Activated naive CD8-positive, alpha-beta T cell treated with anti-CD3 and anti-CD28 coated beads for 36 hours (primary cell): ENCODE data around the gene LYPD1. TPM values are rescaled to one million over a fixed set of nuclear protein-coding genes. Genes with fewer than 3 reads are reported as not detected.
A peak's percentile ranks its signal among the peaks of the same experiment; 100 is the strongest.

Experiments used
- DNase-seq: peaks from one replicate; pipeline ENCODE4 v3.0.0; 2021
- H3K27ac Mint-ChIP-seq: one replicate; pipeline ENCODE4 v1.8.0; 2022; ENCODE audit warnings: mild to moderate bottlenecking, moderate library complexity, mixed read lengths
- H3K27me3 Mint-ChIP-seq: one replicate; pipeline ENCODE4 v1.8.0; 2022; ENCODE audit warnings: mild to moderate bottlenecking, mixed read lengths
- H3K36me3 Mint-ChIP-seq: one replicate; pipeline ENCODE4 v1.8.0; 2021; ENCODE audit warnings: mild to moderate bottlenecking, mixed read lengths
- H3K4me1 Mint-ChIP-seq: one replicate; pipeline ENCODE4 v1.8.0; 2021; ENCODE audit warnings: mixed read lengths
- H3K4me3 Mint-ChIP-seq: one replicate; pipeline ENCODE4 v1.8.0; 2022; ENCODE audit warnings: mild to moderate bottlenecking, moderate library complexity, mixed read lengths
- H3K9me3 Mint-ChIP-seq: one replicate; pipeline ENCODE4 v1.8.0; 2022; ENCODE audit warnings: mixed read lengths
- total RNA-seq, 2 experiments: library from RNA; stranded (reverse); gene quantifications; one replicate each; pipeline ENCODE4 v1.2.3, GENCODE V29; 2021

Gene LYPD1
- total RNA-seq, 2 experiments from 2014 or later = not detected

DNA sequence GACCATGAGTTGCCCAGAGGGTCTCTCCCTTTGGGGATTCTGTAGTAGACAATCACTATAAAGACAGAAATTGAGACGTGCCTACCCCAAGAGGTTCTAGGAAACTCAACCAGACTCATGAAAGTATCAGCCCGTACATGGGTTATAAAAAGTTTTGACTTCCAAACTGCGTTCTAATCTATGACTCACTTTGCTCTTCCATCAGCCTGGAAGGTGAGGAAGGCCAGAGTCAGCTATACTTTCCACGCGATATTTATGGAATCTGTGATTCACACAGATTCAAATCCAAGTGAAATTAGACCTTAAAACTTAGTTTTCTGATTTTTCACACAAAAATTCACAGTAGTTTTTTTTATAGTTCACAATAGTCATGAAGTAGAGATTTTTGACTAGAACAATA, 7.7 kb upstream of the LYPD1 start:
- H3K27ac Mint-ChIP-seq = no peak overlapping the region
- H3K27me3 Mint-ChIP-seq = peaks cover 28% of the 10 kb centered on the region
- H3K4me1 Mint-ChIP-seq = no peaks in the 10 kb centered on the region
- no peak for DNase-seq
- H3K4me3 Mint-ChIP-seq = no peak overlapping the region
- H3K36me3 Mint-ChIP-seq = no peaks in the 10 kb centered on the region
- H3K9me3 Mint-ChIP-seq = no peaks in the 10 kb centered on the region

DNA sequence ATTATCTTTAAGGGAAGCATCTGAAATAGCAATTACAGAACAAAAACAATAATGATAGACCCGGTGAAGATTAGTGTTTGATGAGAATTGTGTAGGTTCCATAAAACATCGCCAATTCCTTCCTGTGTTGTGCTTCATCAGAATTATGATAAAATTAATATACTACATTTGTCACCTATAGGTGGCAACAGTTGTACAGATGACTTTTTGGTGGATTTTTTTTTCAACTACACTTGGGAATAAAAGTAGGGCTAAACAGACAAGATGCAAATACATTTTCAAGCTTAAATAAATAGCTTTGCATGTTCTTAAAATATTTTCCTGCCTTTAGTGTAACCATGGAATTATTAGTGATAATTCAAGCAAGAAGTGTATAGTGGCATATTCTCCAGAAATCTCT, 7.0 kb upstream of the LYPD1 start:
- no peaks in the 10 kb centered on the region for H3K36me3 Mint-ChIP-seq
- H3K27ac Mint-ChIP-seq = no peak overlapping the region
- H3K9me3 Mint-ChIP-seq = no peaks in the 10 kb centered on the region
- H3K4me1 Mint-ChIP-seq = no peaks in the 10 kb centered on the region
- no peak overlapping the region for H3K4me3 Mint-ChIP-seq
- no peak for DNase-seq
- H3K27me3 Mint-ChIP-seq = peaks cover 35% of the 10 kb centered on the region

DNA sequence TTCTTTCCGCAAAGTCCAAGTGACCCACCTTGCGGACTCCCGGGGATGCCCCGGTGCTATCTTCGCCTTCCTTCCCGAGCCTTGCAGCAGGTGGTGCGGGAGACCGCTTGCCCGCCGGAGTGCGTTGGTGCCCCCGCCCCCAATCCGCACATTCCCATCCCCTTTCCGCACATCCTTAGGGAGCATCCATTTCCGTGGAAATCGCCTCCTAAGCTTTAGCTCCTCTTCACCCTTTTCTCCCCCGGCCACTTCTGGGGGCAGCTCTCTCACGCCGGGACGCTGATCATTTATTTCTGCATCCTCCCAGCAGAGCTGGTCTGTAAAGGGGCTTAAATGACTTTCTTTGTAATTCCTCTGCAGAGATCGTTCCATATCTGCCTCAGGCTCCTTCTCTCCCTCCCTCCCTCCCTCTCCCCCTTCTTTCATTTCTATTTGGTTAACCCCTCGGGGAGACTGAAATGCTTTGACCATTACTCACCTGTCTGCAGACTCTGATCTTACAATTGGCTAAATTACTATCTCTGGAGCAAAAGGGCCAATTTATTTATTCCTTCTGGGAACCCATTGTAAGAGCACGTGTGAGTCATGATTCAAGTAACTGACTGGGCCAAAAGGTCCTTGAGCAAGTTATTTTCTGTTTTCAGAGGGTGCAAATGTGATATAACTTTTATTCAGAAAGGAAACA, 1.3 kb upstream of the LYPD1 start:
- Mint-ChIP-seq H3K9me3 (no peaks in the 10 kb centered on the region), H3K27me3 (peaks cover 71% of the 10 kb centered on the region), H3K27ac (no peak overlapping the region), H3K36me3 (peaks cover 3% of the 10 kb centered on the region), H3K4me3 (no peak overlapping the region), H3K4me1 (no peaks in the 10 kb centered on the region)
- no peak for DNase-seq

DNA sequence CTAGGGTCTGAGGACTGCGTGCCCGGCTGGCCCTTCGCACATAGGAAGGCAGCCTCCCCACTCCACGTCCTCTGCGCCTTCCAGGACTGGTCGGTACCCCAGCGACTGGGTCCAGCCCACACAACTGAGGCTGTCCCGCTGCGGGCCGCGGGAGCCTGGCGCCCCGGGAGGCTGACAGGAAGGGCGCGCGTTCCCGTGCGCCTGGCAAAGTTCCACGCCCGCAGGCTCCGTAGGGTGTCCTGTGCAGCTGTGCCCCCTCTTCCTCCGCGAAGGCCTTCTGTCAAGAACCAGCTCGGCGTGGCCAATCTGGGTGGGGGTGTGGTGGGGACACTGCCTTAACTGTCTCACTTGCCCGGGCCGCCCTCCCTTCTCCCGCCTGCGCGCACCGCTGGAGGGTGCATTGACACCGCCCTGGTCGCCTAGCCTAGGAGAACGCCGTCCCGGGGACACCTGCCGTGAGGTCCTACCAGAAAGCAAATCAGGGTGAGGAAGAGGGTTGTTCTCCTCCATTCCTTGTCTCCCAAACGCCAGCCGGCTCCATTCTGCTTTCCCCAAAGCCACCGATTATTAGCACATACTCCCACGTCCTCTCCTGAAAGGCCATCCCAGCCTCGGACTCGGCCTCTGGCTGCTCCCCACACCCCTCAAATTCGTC, 618 bp upstream of the LYPD1 start:
- H3K36me3 Mint-ChIP-seq = peaks cover 3% of the 10 kb centered on the region
- DNase-seq = peak; percentile 0
- H3K27ac Mint-ChIP-seq = no peak overlapping the region
- no peaks in the 10 kb centered on the region for H3K4me1 Mint-ChIP-seq
- peaks cover 71% of the 10 kb centered on the region for H3K27me3 Mint-ChIP-seq
- H3K9me3 Mint-ChIP-seq = no peaks in the 10 kb centered on the region
- H3K4me3 Mint-ChIP-seq = no peak overlapping the region

DNA sequence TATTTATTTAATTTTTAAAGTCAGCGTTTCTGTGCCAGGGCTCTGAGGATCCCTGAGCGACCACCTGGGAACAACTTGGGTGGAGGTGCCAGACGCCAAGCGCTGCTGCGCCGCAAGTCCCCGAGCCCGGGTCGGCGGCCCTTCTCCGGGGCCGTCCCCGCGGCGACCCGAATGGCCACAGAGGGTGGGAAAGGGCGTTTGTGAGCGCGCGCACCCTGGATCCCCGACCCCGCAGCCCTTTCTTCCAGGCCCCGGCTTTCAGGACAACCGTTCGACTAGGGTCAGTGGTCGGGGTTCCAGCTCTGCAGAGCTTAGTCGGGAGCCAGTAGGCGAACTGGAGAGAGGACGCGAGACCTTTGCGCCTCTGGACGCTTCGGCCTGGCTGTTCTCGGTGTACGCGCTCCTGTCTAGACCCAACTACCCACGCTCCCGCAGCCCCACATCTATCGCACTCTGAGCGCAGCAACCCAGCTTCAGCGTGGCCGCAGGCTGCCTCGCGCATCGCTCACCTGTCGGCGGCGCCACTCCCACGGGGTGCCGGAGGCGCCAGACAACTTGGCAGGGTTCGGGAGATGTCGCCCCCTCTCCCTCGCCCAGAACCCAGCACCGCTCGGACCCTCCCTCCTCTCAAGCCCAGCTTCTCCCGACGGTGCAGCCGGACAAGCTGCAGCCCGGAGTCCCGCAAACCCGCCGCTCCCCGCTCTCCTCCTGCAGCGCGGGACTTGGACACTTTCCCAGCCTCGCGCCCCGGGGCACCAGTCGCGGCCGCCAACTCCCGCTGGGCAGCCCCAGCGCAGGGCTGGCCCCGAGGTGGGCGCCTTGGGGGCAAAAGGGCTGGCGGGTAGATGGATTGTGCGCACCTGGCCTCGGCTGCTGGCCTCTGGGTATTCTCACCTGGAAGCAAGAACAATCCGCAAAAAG, 758 bp downstream of the LYPD1 start:
- no peak overlapping the region for H3K27ac Mint-ChIP-seq
- no peaks in the 10 kb centered on the region for H3K9me3 Mint-ChIP-seq
- H3K36me3 Mint-ChIP-seq = peaks cover 3% of the 10 kb centered on the region
- DNase-seq = peak; percentile 1
- H3K4me1 Mint-ChIP-seq = no peaks in the 10 kb centered on the region
- H3K4me3 Mint-ChIP-seq = no peak overlapping the region
- peaks cover 62% of the 10 kb centered on the region for H3K27me3 Mint-ChIP-seq

DNA sequence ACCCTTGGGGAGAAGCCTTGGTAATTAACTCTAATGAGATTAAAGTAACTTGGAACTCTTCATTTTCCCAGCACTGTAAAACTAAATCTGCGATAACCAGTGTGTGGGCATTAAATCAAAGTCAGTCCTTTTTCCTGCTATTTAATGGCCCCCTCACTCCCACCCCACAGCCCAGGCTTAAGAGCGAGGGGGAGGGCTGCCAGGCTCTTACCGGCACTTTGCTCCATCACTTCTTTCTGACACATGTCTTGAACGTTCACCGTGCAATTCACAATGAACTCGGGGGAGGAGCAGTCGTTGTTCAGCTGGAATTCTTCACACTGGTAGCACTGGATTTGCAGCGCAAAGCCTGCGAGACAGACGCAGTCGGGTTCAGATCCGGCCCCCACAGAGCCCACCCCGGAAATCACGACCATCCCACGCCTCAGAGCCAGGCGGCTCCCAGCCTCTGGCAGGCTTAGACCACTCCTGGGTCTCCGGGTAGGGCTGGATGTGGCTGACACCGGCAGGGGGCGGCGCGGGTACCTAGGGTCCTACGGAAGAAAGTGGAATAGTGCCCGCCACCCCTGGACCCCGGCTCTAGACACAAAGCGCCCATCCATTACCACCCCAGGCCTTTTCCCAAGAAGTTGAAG, 1.7 kb downstream of the LYPD1 start:
- DNase-seq = no peak
- Mint-ChIP-seq H3K27me3 (peaks cover 56% of the 10 kb centered on the region), H3K4me3 (no peak overlapping the region), H3K4me1 (no peaks in the 10 kb centered on the region), H3K27ac (no peak overlapping the region), H3K36me3 (peaks cover 3% of the 10 kb centered on the region), H3K9me3 (no peaks in the 10 kb centered on the region)

DNA sequence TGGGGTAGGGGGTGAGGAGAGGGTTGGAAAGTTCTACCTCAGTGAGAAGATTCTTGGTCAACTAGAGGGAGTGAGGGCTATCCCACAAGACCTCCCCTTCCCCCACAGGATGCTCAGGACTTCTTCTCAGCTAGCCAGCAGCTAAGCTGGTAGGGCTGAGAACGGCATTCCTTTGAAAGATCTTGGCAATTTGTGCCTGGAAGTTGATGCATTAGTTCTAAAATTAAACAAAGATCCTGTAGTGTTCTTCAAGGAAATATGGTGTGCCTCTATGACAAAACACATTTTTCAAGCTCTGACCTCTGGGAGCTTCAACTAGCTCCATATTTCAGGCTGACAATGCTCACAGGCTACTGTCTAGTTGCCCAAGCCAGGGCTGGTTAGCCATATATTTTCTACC, 2.3 kb downstream of the LYPD1 start:
- no peaks in the 10 kb centered on the region for H3K9me3 Mint-ChIP-seq
- no peak overlapping the region for H3K4me3 Mint-ChIP-seq
- no peaks in the 10 kb centered on the region for H3K4me1 Mint-ChIP-seq
- no peak for DNase-seq
- H3K27me3 Mint-ChIP-seq = peaks cover 51% of the 10 kb centered on the region
- H3K27ac Mint-ChIP-seq = no peak overlapping the region
- H3K36me3 Mint-ChIP-seq = peaks cover 3% of the 10 kb centered on the region

DNA sequence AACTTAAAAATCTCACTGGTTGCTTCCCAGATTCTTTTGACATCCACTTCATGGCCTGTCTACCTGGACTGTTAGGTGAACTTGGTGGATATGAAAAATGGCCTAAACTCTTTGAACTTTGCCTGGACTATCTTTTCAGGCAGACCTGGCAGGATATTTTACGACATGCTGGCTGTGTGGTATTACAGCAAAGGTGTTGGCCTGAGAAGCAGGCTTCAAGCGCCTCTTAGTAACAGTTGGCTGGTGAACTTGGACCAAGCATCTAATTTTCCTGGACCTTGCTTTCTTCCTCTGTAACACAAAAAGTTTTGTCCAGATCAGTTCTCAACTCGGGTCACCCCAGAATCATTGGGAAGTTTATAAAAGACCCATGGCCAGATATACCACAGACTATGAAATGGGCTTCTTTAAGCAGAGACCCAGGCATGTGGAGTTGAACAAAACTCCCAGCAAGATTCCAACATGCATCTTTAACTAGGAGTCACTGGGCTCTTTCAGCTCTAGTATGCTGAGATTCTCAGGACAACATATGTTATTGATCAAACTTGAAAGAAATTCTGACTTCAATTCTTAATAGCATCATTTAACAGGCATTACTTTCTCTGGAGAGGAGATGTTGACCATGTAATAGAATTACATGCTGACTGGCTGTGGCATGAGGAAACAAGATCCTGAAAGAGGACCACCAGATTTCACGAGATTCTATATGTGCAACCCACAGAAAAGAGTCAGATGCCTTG, 4.4 kb downstream of the LYPD1 start:
- no peak for DNase-seq
- Mint-ChIP-seq H3K27ac (no peak overlapping the region), H3K9me3 (no peaks in the 10 kb centered on the region), H3K27me3 (peaks cover 32% of the 10 kb centered on the region), H3K4me1 (no peaks in the 10 kb centered on the region), H3K36me3 (no peaks in the 10 kb centered on the region), H3K4me3 (no peak overlapping the region)

DNA sequence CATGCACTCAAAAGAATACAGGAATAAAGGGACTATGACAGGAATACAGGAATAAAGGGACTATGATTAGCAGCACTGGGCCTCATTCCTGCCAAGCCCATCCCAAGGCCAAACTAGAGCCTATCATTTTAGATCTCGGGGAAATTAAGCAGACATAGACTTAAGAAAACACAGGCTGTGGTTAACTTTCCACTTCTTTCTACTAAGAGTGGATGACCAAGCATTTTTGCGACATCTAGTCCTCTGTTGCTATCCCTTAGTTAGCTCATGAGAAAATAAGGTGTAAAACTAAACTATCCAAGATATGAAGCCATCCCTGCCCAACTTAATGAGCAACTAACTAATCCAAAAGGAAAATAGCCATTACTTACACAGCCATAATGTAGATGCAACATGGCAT, 5.9 kb downstream of the LYPD1 start:
- Mint-ChIP-seq H3K27ac (no peak overlapping the region), H3K4me1 (no peaks in the 10 kb centered on the region), H3K9me3 (no peaks in the 10 kb centered on the region), H3K4me3 (no peak overlapping the region), H3K27me3 (peaks cover 19% of the 10 kb centered on the region), H3K36me3 (no peaks in the 10 kb centered on the region)
- DNase-seq = no peak

DNA sequence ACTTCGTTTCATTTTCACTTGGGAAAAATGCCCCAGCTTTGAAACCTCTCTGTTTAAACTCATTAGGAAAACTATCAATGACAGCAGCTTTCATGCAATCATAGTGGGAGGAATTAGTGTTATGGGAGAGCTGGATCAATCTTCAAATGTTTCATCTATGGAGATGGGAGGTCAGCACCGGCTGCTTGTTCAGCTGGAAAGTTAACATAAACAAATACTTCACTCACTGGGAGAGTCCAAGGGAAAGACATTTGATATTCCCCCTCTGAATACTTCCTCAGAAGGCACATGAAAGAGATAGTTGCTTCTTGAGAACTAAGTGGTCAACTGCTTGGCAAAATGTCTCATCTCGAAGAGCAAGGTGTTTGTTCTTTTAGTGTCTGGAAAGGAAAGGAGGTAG, 7.3 kb downstream of the LYPD1 start:
- H3K9me3 Mint-ChIP-seq = no peaks in the 10 kb centered on the region
- no peak overlapping the region for H3K4me3 Mint-ChIP-seq
- no peak overlapping the region for H3K27ac Mint-ChIP-seq
- no peak for DNase-seq
- no peaks in the 10 kb centered on the region for H3K4me1 Mint-ChIP-seq
- peaks cover 7% of the 10 kb centered on the region for H3K27me3 Mint-ChIP-seq
- no peaks in the 10 kb centered on the region for H3K36me3 Mint-ChIP-seq

DNA sequence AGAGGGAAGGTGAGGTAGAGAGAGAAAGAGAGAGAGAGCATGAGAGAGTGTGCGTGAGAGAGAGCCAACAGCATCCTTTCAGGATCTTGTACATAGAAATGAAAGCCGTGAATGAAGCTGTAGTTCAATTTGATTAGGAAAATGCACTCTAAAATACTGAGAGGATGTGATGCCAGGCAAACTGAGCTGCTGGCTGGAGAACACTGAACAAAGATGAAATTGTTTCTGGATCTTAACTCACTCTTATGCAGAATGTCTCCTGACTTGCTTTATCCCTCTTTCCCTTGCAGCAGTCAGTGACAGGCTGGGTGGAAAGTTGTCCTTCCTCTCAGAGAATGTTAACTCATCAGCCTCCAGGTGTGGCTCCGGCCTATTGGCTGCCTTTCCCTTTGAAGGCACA, 10.7 kb downstream of the LYPD1 start:
- Mint-ChIP-seq H3K27me3 (no peaks in the 10 kb centered on the region), H3K4me3 (no peak overlapping the region), H3K36me3 (no peaks in the 10 kb centered on the region), H3K4me1 (no peaks in the 10 kb centered on the region), H3K27ac (no peak overlapping the region), H3K9me3 (no peaks in the 10 kb centered on the region)
- DNase-seq = no peak

DNA sequence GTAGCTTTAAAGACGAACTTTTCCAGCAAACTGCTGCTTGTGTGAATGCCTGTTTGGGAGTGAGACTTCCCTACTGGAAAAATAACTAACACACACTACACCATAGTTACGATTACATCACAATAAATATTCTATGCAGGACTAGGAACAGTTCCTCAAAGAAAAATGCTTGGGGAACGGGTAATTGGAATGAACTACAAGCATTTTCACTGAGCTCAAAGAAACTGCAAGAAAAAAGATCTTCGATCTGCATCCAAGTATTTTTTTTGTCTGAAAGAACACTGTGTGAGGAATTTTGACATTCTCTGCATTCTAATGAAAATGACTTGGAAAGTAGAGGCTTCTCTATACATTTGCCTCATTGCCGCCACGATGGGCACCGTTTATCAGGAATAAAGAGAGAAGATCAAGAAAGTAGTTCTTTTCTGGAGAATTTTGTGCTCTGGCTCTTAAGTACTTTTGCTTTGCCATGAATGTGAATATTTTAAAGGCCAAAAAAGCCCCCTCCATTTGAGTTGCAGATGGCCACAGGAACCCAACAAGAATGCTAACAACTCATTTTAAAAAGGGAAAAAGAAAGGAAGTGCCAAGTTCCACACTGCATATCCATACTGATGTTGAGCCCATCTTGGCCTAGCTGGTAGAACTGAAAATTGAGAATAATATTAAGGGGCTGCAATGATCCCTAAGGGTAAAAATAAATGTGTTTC, 13.6 kb downstream of the LYPD1 start:
- H3K9me3 Mint-ChIP-seq = no peaks in the 10 kb centered on the region

DNA sequence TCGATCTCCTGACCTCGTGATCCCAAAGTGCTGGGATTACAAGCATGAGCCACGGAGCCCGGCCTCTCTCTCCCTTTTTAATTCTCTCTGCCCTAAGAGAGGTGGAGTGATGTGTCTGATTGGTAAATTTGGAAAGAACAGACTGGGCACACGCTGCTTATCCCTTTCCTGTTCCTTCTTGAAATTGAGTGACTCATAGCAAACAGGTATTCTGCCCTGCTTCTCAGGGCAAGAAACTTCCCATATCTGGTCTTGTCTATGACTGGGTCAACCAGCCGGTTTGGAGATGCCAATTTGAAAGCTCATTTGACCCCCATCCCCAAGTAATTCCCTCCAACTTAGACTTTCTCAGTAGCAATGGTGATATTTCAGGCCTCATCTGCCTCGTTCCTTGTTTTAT, 15.0 kb downstream of the LYPD1 start:
- no peak overlapping the region for H3K27ac Mint-ChIP-seq
- DNase-seq = no peak
- peaks cover 6% of the 10 kb centered on the region for H3K27me3 Mint-ChIP-seq
- no peaks in the 10 kb centered on the region for H3K9me3 Mint-ChIP-seq
- H3K36me3 Mint-ChIP-seq = no peaks in the 10 kb centered on the region
- no peaks in the 10 kb centered on the region for H3K4me1 Mint-ChIP-seq
- H3K4me3 Mint-ChIP-seq = no peak overlapping the region

More for the DNA sequence above, 13.6 kb downstream of the LYPD1 start:
- Mint-ChIP-seq H3K27me3 (no peaks in the 10 kb centered on the region), H3K4me1 (no peaks in the 10 kb centered on the region), H3K27ac (no peak overlapping the region), H3K36me3 (no peaks in the 10 kb centered on the region), H3K4me3 (no peak overlapping the region)
- DNase-seq = no peak

DNA sequence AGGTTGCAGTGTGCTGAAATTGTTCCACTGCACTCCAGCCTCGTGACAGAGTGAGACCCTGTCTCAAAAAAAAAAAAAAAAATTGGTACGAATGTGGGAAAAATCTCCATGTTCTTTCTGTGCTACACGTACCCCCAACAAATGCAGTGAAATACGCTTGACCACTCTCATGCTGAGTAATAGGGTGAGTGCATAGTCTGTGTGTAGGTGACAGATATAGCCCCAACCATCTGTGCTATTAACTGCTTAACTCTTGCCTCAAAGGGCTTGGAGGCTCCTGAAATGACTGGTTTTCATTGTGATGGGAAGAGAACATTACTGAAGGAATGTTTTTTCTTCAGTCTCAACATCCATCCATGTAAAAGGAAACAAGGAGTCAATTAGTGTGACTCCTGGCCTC, 15.7 kb downstream of the LYPD1 start:
- H3K27me3 Mint-ChIP-seq = peaks cover 6% of the 10 kb centered on the region
- H3K4me1 Mint-ChIP-seq = no peaks in the 10 kb centered on the region
- no peaks in the 10 kb centered on the region for H3K9me3 Mint-ChIP-seq
- no peak overlapping the region for H3K4me3 Mint-ChIP-seq
- no peak overlapping the region for H3K27ac Mint-ChIP-seq
- DNase-seq = no peak
- H3K36me3 Mint-ChIP-seq = no peaks in the 10 kb centered on the region
